Measurements from ENCODE around the gene DNASE1.

DNA sequence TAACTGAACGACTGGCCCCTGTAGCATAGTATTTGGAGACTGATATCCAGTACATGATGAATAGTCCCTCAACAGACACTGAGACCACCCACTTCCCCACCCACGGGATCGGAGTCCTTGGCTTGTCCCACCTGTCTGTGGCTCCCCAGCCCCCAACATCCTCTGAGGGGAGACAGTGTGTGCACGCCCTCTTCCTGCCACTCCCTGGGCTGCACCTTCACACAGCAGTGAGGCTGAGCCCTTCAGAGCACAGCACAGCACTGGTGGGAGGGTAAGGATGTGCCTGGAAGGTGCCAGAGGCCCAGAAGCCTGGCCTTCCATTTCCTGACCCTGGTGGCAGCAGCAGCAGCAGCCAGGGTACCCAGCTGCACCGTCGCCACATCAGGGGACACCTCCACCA is 11.0 kb downstream of the DNASE1 start:
- TF ChIP-seq, protein P1, sequence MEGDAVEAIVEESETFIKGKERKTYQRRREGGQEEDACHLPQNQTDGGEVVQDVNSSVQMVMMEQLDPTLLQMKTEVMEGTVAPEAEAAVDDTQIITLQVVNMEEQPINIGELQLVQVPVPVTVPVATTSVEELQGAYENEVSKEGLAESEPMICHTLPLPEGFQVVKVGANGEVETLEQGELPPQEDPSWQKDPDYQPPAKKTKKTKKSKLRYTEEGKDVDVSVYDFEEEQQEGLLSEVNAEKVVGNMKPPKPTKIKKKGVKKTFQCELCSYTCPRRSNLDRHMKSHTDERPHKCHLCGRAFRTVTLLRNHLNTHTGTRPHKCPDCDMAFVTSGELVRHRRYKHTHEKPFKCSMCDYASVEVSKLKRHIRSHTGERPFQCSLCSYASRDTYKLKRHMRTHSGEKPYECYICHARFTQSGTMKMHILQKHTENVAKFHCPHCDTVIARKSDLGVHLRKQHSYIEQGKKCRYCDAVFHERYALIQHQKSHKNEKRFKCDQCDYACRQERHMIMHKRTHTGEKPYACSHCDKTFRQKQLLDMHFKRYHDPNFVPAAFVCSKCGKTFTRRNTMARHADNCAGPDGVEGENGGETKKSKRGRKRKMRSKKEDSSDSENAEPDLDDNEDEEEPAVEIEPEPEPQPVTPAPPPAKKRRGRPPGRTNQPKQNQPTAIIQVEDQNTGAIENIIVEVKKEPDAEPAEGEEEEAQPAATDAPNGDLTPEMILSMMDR (IDR thresholded peaks at IDR 0.05): no peak
- TF ChIP-seq POLR2A (IDR thresholded peaks at IDR 0.05): no peak
